Measurements from ENCODE around the gene CDKAL1.

CDKAL1 gene

DNA sequence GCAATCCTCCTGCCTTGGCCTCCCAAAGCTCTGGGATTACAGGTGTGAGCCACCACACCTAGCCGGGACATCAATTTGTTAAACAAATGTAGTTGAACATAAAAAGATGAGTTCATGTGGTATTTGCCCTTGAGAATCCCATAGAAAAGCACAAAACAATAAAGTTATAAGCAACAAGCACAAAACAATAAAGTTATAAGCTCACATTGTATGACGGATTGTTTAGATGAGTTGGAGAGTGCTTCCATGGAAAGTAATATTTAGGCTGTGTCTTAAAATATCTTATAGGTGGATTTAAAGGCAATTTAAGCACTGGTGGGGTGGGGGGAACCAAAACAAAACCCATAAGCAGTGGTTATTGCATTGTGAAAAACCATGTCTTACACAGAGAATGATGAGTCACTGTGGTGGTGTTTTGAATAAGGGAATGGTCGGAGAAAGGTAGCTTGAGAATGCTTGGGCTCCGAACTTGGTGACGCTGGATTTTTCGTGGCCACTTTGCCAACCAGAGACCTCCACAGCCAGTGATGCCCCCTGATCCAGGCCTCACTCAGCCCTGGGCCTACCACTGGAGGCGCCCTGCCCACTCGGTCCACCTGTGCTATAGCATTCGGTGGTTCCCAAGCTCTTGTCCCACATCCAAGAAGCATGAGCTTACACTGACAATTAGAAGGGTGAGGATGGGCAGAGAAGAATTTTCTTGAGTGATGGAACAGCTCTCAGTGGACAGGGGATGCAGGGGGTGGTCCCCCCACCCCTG is 256.0 kb downstream of the CDKAL1 start:
- TF ChIP-seq, protein P1, sequence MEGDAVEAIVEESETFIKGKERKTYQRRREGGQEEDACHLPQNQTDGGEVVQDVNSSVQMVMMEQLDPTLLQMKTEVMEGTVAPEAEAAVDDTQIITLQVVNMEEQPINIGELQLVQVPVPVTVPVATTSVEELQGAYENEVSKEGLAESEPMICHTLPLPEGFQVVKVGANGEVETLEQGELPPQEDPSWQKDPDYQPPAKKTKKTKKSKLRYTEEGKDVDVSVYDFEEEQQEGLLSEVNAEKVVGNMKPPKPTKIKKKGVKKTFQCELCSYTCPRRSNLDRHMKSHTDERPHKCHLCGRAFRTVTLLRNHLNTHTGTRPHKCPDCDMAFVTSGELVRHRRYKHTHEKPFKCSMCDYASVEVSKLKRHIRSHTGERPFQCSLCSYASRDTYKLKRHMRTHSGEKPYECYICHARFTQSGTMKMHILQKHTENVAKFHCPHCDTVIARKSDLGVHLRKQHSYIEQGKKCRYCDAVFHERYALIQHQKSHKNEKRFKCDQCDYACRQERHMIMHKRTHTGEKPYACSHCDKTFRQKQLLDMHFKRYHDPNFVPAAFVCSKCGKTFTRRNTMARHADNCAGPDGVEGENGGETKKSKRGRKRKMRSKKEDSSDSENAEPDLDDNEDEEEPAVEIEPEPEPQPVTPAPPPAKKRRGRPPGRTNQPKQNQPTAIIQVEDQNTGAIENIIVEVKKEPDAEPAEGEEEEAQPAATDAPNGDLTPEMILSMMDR (conservative IDR thresholded peaks at IDR 0.05; ENCODE audit: low read depth, low read length) = no peak
- DNase-seq (ENCODE audit: low read depth) = no peak
- H3K4me3 ChIP-seq (ENCODE audit: low read length) = no peak overlapping the region

DNA sequence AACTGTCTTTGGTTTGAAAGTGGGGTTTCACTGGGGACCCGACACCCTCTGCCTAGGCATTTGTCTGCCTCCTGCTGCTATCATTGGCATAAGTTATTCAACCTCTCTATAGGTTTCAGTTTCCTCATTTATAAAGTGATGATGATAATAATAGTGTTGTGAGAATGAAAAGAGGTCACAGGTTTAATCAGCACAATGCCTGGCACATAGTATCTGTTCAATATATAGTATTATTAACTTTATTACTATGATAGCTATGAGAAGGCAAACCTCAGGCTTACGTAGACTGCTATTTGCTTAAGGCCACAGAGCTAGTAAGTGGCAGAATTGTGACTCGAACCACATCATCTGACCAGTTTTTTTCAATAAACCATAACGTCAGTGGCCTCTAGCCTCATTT is 256.8 kb downstream of the CDKAL1 start:
- DNase-seq (ENCODE audit: low read depth) = no peak
- TF ChIP-seq, protein P1 (conservative IDR thresholded peaks at IDR 0.05; ENCODE audit: low read depth, low read length) = no peak
- no peak overlapping the region for H3K4me3 ChIP-seq (ENCODE audit: low read length)

DNA sequence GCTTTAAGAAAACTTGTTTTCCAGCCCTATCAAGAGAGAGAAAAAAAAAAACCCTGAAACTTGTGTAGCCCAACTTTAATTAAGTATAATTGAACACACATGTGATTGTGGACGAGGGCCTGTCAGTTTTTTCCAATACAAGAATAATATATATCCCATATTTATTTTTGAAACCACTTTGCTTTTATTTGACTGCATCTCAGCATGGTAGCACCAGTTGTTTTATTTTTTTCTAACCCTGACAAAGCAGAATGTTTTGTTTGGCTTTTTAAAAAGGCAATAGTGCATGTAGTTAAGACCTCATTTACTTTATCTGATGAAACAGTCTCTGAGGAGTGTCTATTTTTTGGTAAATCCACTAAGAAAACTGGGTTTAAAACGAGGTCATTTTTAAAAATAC is 257.7 kb downstream of the CDKAL1 start:
- DNase-seq (ENCODE audit: low read depth) = no peak
- H3K4me3 ChIP-seq (ENCODE audit: low read length) = no peak overlapping the region
- TF ChIP-seq, protein P1 (conservative IDR thresholded peaks at IDR 0.05; ENCODE audit: low read depth, low read length) = no peak

DNA sequence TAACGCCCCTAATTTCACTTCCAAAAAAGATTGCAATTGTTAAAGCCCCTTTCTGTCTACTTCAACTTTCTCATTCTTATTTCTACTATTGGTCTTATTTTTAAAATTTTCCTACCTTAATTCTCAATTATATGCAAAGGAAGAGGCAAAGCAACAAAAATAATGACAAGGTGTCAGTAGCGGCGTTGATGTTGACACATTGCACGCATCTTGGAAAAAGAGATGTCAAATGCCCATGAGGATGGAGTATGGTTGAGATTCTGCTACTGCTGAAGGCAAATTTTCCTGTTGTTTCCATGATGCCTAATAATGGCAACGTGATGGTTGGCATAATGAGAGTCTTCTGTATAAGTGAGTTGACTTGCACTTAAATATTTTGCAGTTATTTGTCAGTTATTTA is 258.9 kb downstream of the CDKAL1 start:
- no peak overlapping the region for H3K4me3 ChIP-seq (ENCODE audit: low read length)
- TF ChIP-seq, protein P1 (conservative IDR thresholded peaks at IDR 0.05; ENCODE audit: low read depth, low read length) = no peak
- no peak for DNase-seq (ENCODE audit: low read depth)

DNA sequence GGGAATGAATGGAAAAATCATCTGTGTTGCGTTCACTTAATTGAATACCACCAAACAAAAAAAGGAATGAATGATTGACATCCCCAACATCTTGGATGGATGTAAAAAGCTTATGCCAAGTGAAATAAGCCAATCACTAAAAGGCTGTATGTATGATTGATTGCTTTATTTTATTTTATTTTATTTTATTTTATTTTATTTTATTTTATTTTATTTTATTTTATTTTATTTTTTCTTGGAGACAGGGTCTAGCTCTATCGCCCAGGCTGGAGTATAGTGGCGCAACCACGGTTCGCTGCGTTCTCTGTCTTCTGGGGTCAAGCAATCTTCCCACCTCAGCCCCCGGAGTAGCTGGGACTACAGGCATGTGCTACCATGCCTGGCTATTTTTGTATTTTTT is 263.3 kb downstream of the CDKAL1 start:
- no peak for DNase-seq (ENCODE audit: low read depth)
- TF ChIP-seq, protein P1 (conservative IDR thresholded peaks at IDR 0.05; ENCODE audit: low read depth, low read length) = no peak
- H3K4me3 ChIP-seq (ENCODE audit: low read length) = no peak overlapping the region

DNA sequence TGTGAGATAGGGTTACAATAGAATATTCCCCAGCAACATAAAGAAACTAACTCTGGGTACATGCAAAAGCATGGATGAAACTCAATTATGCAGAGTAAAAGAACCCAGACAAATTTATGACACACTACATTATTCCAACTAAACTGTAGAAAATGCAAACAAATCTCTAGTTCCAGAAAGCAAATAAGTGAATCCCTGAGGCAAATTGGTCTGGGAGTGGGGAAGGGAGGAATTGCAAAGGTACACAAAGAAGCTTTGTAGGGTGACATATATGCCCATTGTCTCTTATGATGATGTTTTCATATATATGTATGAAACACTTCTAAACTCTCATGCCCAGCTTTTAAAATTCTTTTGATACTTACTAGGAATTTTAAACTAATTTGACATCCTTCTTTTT is 266.0 kb downstream of the CDKAL1 start:
- TF ChIP-seq, protein P1 (conservative IDR thresholded peaks at IDR 0.05; ENCODE audit: low read depth, low read length) = no peak
- no peak for DNase-seq (ENCODE audit: low read depth)
- H3K4me3 ChIP-seq (ENCODE audit: low read length) = no peak overlapping the region

DNA sequence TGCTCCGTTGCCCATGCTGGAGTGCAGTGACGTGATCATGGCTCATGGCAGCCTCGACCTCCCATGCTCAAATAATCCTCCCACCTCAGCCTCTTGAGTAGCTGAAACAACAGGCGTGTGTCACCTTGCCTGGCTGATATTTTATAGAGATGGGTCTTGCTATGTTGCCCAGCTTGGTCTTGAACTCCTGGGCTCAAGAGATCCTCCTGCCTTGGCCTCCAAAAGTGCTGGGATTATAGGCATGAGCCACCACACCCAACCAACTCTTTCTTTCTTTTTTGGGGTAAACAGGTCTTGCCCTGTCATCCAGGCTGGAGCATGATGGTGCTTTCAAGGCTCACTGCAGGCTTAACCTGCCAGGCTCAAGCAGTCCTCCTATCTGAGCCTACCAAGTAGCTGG is 266.4 kb downstream of the CDKAL1 start:
- no peak overlapping the region for H3K4me3 ChIP-seq (ENCODE audit: low read length)
- DNase-seq (ENCODE audit: low read depth) = no peak
- TF ChIP-seq, protein P1 (conservative IDR thresholded peaks at IDR 0.05; ENCODE audit: low read depth, low read length) = no peak
